ENCODE results near the gene FGF12. TPM values are rescaled to one million over a fixed set of nuclear protein-coding genes. Genes with fewer than 3 reads are reported as not detected.

Gene FGF12
- total and polyA plus RNA-seq, 2 of the 13 experiments (the other 11 are each of a cell fraction or from before 2014, with no cell fraction given): 0.07 TPM; not detected in 1

DNA sequence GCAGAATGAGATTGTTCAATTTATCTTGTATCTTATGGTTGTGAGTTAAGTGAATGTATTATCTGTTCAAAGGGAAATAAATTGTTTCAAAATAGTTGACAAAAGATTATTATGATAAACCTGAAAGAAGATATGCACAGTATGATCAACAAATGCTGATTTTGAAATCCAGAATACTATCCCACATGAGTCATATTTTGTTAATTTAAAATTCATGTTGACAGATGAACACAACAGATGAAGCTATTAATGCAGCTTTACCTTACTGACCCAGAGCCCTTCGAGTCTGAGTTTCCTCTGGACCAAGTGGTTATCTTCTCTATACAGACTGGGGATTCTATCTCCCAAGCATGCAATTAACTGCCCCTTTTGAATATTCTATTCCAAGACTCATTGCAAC is 482.8 kb downstream of the FGF12 start (continued):
- no peak for TF ChIP-seq ZBTB10 (CRISPR knock-in tag; IDR thresholded peaks at IDR 0.05; ENCODE audit: borderline replicate concordance)
- TF ChIP-seq, protein P1, sequence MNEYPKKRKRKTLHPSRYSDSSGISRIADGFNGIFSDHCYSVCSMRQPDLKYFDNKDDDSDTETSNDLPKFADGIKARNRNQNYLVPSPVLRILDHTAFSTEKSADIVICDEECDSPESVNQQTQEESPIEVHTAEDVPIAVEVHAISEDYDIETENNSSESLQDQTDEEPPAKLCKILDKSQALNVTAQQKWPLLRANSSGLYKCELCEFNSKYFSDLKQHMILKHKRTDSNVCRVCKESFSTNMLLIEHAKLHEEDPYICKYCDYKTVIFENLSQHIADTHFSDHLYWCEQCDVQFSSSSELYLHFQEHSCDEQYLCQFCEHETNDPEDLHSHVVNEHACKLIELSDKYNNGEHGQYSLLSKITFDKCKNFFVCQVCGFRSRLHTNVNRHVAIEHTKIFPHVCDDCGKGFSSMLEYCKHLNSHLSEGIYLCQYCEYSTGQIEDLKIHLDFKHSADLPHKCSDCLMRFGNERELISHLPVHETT (CRISPR knock-in tag; conservative IDR thresholded peaks at IDR 0.05): no peak

- H3K79me2 ChIP-seq (ENCODE audit: insufficient read depth, low read length): no peaks in the 10 kb centered on the region
- TF ChIP-seq KDM4B (CRISPR knock-in tag; IDR thresholded peaks at IDR 0.05) (no peak), ZNF30 (CRISPR knock-in tag; IDR thresholded peaks at IDR 0.05) (no peak), TBL1XR1 (IDR thresholded peaks at IDR 0.05; ENCODE audit: borderline replicate concordance, low read length, partially characterized antibody) (no peak), ZMAT3 (CRISPR knock-in tag; conservative IDR thresholded peaks at IDR 0.05) (no peak)
- no peak for DNase-seq (ENCODE audit: low spot score)
- no peak for ATAC-seq
- no peak overlapping the region for H2AFZ ChIP-seq (ENCODE audit: low read length)
- H3K9ac ChIP-seq (ENCODE audit: insufficient read depth, low read depth, low read length): no peak overlapping the region
- no peaks in the 10 kb centered on the region for H4K20me1 ChIP-seq (ENCODE audit: insufficient read depth, low read length)
- H3K4me3 ChIP-seq (replicated peaks in 1 of 3; ENCODE audit: insufficient read depth in 1 of 3, low read depth in 2 of 3, low read length in 3 of 3): no peak overlapping the region
- FAIRE-seq: no peak
- H3K27ac ChIP-seq (ENCODE audit: extremely low read length, insufficient read depth, low read length): no peak overlapping the region
- no peaks in the 10 kb centered on the region for H3K9me3 ChIP-seq (ENCODE audit: low read length)
- 0% methylated on average over 1 of the region's 1 CpG for WGBS (ENCODE audit: low lambda C conversion rate)
- no peaks in the 10 kb centered on the region for H3K4me1 ChIP-seq (ENCODE audit: insufficient read depth, low read length)
- intact Hi-C loops (cut with micrococcal nuclease; ENCODE audit: unreplicated experiment): no loop called here
- no peak overlapping the region for H3K4me2 ChIP-seq (ENCODE audit: low read depth, low read length)
- no peaks in the 10 kb centered on the region for H3K36me3 ChIP-seq (replicated peaks in 1 of 2; ENCODE audit: control insufficient read depth in 1 of 2, insufficient read depth in 2 of 2, low read length in 2 of 2)
- no TSS peak for BruUV-seq (replicated peaks)
- H3K27me3 ChIP-seq (ENCODE audit: control insufficient read depth in 1 of 2, insufficient read depth in 2 of 2, low read length in 2 of 2): no peaks in the 10 kb centered on the region
- in situ Hi-C loops (cut with HindIII; ENCODE audit: extremely low pct_ligation_motif_present, low pct_unique_long_range_greater_than_20kb): no loop called here
- ChIA-PET CTCF (ENCODE audit: low intra/inter-chr PET ratio, low total read pairs) (no interaction called here), POLR2A (no interaction called here)
These were observed 487.4 kb downstream of the FGF12 start for GRCh38 chr3:192239956-192240355.

All from HepG2 (cell line).